DND-41 (cell line): ENCODE data around the gene PRKAR1A.

Experiments
- CTCF ChIP-seq: IDR thresholded peaks from 2 replicates; pipeline ENCODE4 v1.5.1; 2012; ENCODE audit warnings: borderline replicate concordance, low read length, moderate library complexity, mild to moderate bottlenecking; ENCODE audit not compliant: poor library complexity, severe bottlenecking; ENCODE audit errors: extremely low read depth
- EZH2 ChIP-seq: IDR thresholded peaks from 3 replicates; pipeline ENCODE4 v1.6.1; 2012; ENCODE audit warnings: borderline replicate concordance, low read depth, mild to moderate bottlenecking, moderate library complexity, low read length, inconsistent platforms; ENCODE audit not compliant: severe bottlenecking

- no peak for TF ChIP-seq CTCF
- TF ChIP-seq EZH2: no peak
Observed at GRCh38 chr17:68522266-68522665, 10.0 kb downstream of the PRKAR1A start.
